Measurements from ENCODE around the gene MAST1. TPM values are rescaled to one million over a fixed set of nuclear protein-coding genes. Genes with fewer than 3 reads are reported as not detected.
"Not testable (repeated sequence)": the region's sequence is repeated elsewhere in the genome, so short reads cannot be mapped to it uniquely, and the experiment has no call there.

MAST1 gene
- total RNA-seq, 1 donor from 2014 or later: 6.5 TPM

DNA sequence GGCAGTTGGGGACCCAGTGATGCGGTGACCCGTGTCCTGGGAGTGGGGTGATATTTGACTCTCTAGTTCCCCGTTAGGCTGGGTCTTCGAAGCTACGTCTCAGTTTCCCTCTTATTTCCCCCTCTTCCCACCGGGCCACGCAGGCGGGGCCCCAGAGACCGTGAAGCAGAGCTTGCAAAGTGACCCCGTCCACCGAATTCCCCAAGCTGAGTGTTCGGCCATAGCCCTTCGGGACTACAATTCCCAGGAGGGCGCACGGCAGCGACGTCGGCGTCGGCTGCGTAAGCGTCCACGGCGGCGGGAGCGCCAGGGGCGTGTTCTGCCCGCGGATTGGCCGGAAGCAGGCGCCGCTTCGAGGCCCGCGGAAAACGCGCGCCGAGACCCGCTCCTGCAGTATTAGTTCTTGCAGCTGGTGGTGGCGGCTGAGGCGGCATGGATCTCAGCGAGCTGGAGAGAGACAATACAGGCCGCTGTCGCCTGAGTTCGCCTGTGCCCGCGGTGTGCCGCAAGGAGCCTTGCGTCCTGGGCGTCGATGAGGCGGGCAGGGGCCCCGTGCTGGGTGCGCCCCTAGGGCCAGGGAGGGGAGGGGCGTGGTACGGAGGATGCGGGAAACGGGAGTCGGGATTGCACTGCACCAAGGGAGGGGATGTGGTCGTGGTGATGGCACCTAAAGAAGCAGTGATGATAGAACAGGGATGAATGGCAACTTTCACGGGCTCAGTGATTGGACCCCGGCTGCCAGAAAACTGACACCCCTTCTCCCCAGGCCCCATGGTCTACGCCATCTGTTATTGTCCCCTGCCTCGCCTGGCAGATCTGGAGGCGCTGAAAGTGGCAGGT, 31.9 kb upstream of the MAST1 start, which contains the start of gene RNASEH2A:
TSS of gene RNASEH2A (plus strand) at position 343 of the 840 bp plus-strand sequence. CDS start at position 433, 90 bp downstream.
- peak; percentile 86 for DNase-seq (ENCODE audit: low spot score)
- Mint-ChIP-seq H3K27ac (peak within 1 kb of the TSS; percentile 84), H3K4me1 (ENCODE audit: low read depth) (peaks cover 16% of the 10 kb centered on the region), H3K9me3 (no peaks in the 10 kb centered on the region), H3K4me3 (ENCODE audit: low read depth) (peak within 1 kb of the TSS; percentile 92), H3K36me3 (ENCODE audit: low read depth) (peaks cover 17% of the 10 kb centered on the region), H3K27me3 (ENCODE audit: low read depth) (no peaks in the 10 kb centered on the region)
- intact Hi-C loops (cut with micrococcal nuclease): no loop called here

DNA sequence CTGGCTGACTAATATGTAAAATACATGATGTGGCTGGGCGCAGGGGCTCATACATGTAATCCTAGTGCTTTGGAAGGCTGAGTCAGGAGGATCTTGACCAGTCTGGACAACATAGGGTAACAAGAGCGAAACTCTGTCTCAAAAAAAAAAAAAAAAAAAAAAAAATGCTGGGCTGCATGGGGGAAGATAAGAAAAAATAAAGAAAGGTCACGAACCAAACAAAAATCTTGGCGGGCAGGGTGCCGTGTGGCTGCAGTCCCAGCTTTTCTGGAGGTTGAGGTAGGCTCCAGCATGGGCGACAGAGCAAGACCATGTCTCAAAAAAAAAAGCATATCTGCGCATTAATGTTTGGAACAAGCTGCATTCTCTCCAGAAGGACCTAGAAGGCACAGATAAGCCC, 23.2 kb upstream of the MAST1 start:
- H3K4me1 Mint-ChIP-seq (ENCODE audit: low read depth): no peaks in the 10 kb centered on the region
- peaks cover 21% of the 10 kb centered on the region for H3K36me3 Mint-ChIP-seq (ENCODE audit: low read depth)
- intact Hi-C loops (cut with micrococcal nuclease): no loop called here
- no peak for DNase-seq (ENCODE audit: low spot score)
- H3K27me3 Mint-ChIP-seq (ENCODE audit: low read depth): no peaks in the 10 kb centered on the region
- no peak overlapping the region for H3K27ac Mint-ChIP-seq
- H3K4me3 Mint-ChIP-seq (ENCODE audit: low read depth): no peak overlapping the region
- no peaks in the 10 kb centered on the region for H3K9me3 Mint-ChIP-seq

GRCh38 chr19:12817188-12817587, 21.1 kb upstream of the MAST1 start:
- H3K4me1 Mint-ChIP-seq (ENCODE audit: low read depth); H3K9me3 Mint-ChIP-seq; intact Hi-C loops (cut with micrococcal nuclease); DNase-seq (ENCODE audit: low spot score); H3K27ac Mint-ChIP-seq; H3K27me3 Mint-ChIP-seq (ENCODE audit: low read depth); H3K4me3 Mint-ChIP-seq (ENCODE audit: low read depth): not testable (repeated sequence)
- peaks cover 21% of the 10 kb centered on the region for H3K36me3 Mint-ChIP-seq (ENCODE audit: low read depth)

DNA sequence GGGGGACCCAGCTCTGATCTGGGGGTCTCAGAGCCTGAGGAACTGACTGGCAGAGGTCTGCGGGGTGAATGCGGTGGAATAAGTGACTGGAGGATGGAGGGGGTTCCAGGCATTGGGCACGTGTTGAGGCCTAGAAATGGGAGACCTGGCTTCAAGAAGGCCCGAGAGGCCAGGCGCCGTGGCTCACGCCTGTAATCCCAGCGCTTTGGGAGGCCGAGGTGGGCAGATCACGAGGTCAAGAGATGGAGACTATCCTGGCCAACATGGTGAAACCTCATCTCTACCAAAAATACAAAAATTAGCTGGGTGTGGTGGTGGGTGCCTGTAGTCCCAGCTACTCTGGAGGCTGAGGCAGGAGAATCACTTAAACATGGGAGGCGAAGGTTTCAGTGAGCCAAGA, 20.5 kb upstream of the MAST1 start:
- DNase-seq (ENCODE audit: low spot score); H3K4me3 Mint-ChIP-seq (ENCODE audit: low read depth); intact Hi-C loops (cut with micrococcal nuclease); H3K27me3 Mint-ChIP-seq (ENCODE audit: low read depth); H3K4me1 Mint-ChIP-seq (ENCODE audit: low read depth); H3K9me3 Mint-ChIP-seq; H3K27ac Mint-ChIP-seq: not testable (repeated sequence)
- peaks cover 17% of the 10 kb centered on the region for H3K36me3 Mint-ChIP-seq (ENCODE audit: low read depth)

GRCh38 chr19:12821761-12822160, 16.6 kb upstream of the MAST1 start:
- Mint-ChIP-seq H3K4me1 (ENCODE audit: low read depth) (peaks cover 6% of the 10 kb centered on the region), H3K4me3 (ENCODE audit: low read depth) (no peak overlapping the region), H3K36me3 (ENCODE audit: low read depth) (no peaks in the 10 kb centered on the region), H3K27ac (no peak overlapping the region), H3K9me3 (no peaks in the 10 kb centered on the region), H3K27me3 (ENCODE audit: low read depth) (peaks cover 8% of the 10 kb centered on the region)
- DNase-seq (ENCODE audit: low spot score): no peak
- intact Hi-C loops (cut with micrococcal nuclease): no loop called here

- H3K4me3 Mint-ChIP-seq (ENCODE audit: low read depth): no peak overlapping the region
- no peak for DNase-seq (ENCODE audit: low spot score)
- intact Hi-C loops (cut with micrococcal nuclease): no loop called here
- H3K9me3 Mint-ChIP-seq: no peaks in the 10 kb centered on the region
- H3K27ac Mint-ChIP-seq: no peak overlapping the region
- H3K36me3 Mint-ChIP-seq (ENCODE audit: low read depth): no peaks in the 10 kb centered on the region
- H3K27me3 Mint-ChIP-seq (ENCODE audit: low read depth): peaks cover 22% of the 10 kb centered on the region
- H3K4me1 Mint-ChIP-seq (ENCODE audit: low read depth): peaks cover 6% of the 10 kb centered on the region
Measured at GRCh38 chr19:12825254-12826131, 12.8 kb upstream of the MAST1 start.

GRCh38 chr19:12828494-12828893, 9.8 kb upstream of the MAST1 start:
- Mint-ChIP-seq H3K27me3 (ENCODE audit: low read depth) (peaks cover 43% of the 10 kb centered on the region), H3K4me3 (ENCODE audit: low read depth) (no peak overlapping the region), H3K36me3 (ENCODE audit: low read depth) (no peaks in the 10 kb centered on the region), H3K27ac (no peak overlapping the region), H3K4me1 (ENCODE audit: low read depth) (peaks cover 12% of the 10 kb centered on the region), H3K9me3 (no peaks in the 10 kb centered on the region)
- DNase-seq (ENCODE audit: low spot score): no peak
- intact Hi-C loops (cut with micrococcal nuclease): no loop called here

DNA sequence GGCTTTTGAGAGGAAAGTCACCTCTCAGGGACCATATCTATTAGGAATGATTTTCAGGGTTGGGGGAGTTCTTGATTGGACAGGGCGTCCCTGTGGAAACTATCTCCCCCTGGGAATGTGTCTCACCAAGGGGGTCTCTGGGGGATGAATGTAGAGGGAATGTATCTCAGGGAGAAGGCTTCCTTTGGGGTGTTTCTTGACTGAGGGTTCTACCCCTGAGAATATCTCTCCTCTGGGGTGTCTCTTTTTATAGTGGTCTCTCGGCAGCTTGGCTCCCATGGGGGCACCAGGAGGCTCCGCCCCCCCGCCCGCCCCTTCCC, 4.9 kb upstream of the MAST1 start:
- intact Hi-C loops (cut with micrococcal nuclease): no loop called here
- Mint-ChIP-seq H3K27ac (no peak overlapping the region), H3K36me3 (ENCODE audit: low read depth) (no peaks in the 10 kb centered on the region), H3K27me3 (ENCODE audit: low read depth) (peaks cover 61% of the 10 kb centered on the region), H3K4me3 (ENCODE audit: low read depth) (no peak overlapping the region), H3K4me1 (ENCODE audit: low read depth) (peaks cover 19% of the 10 kb centered on the region), H3K9me3 (no peaks in the 10 kb centered on the region)
- no peak for DNase-seq (ENCODE audit: low spot score)

- intact Hi-C loops (cut with micrococcal nuclease): no loop called here
- no peaks in the 10 kb centered on the region for H3K9me3 Mint-ChIP-seq
- peaks cover 59% of the 10 kb centered on the region for H3K27me3 Mint-ChIP-seq (ENCODE audit: low read depth)
- H3K27ac Mint-ChIP-seq: no peak overlapping the region
- peak overlapping the region; percentile 3 for H3K4me3 Mint-ChIP-seq (ENCODE audit: low read depth)
- no peaks in the 10 kb centered on the region for H3K36me3 Mint-ChIP-seq (ENCODE audit: low read depth)
- no peak for DNase-seq (ENCODE audit: low spot score)
- peaks cover 20% of the 10 kb centered on the region for H3K4me1 Mint-ChIP-seq (ENCODE audit: low read depth)
Measured at GRCh38 chr19:12833738-12834565, 4.4 kb upstream of the MAST1 start.

- Mint-ChIP-seq H3K9me3 (no peaks in the 10 kb centered on the region), H3K27ac (no peak within 1 kb of the TSS), H3K36me3 (ENCODE audit: low read depth) (no peaks in the 10 kb centered on the region), H3K27me3 (ENCODE audit: low read depth) (peaks cover 63% of the 10 kb centered on the region), H3K4me1 (ENCODE audit: low read depth) (peaks cover 26% of the 10 kb centered on the region), H3K4me3 (ENCODE audit: low read depth) (peak within 1 kb of the TSS; percentile 3)
- intact Hi-C loops (cut with micrococcal nuclease): no loop called here
- no peak for DNase-seq (ENCODE audit: low spot score)
Measured at GRCh38 chr19:12834566-12834943, 3.8 kb upstream of the MAST1 start, which contains the start of gene RTBDN. Gene RTBDN (minus strand): TSS chr19:12834579. CDS start chr19:12829979, 4,600 bp downstream.

GRCh38 chr19:12834976-12835757, 3.1 kb upstream of the MAST1 start:
- peaks cover 62% of the 10 kb centered on the region for H3K27me3 Mint-ChIP-seq (ENCODE audit: low read depth)
- H3K36me3 Mint-ChIP-seq (ENCODE audit: low read depth): no peaks in the 10 kb centered on the region
- H3K4me1 Mint-ChIP-seq (ENCODE audit: low read depth): peaks cover 27% of the 10 kb centered on the region
- DNase-seq (ENCODE audit: low spot score): no peak
- no peaks in the 10 kb centered on the region for H3K9me3 Mint-ChIP-seq
- intact Hi-C loops (cut with micrococcal nuclease): loop anchor here (5.0 kb wide), 2 partner anchors 177 to 262 kb away; no protein-coding TSS in a partner anchor
- no peak overlapping the region for H3K4me3 Mint-ChIP-seq (ENCODE audit: low read depth)
- no peak overlapping the region for H3K27ac Mint-ChIP-seq

GRCh38 chr19:12836529-12836863, 1.8 kb upstream of the MAST1 start:
- Mint-ChIP-seq H3K4me1 (ENCODE audit: low read depth) (peaks cover 37% of the 10 kb centered on the region), H3K4me3 (ENCODE audit: low read depth) (no peak overlapping the region), H3K36me3 (ENCODE audit: low read depth) (no peaks in the 10 kb centered on the region), H3K27ac (no peak overlapping the region), H3K27me3 (ENCODE audit: low read depth) (peaks cover 65% of the 10 kb centered on the region), H3K9me3 (no peaks in the 10 kb centered on the region)
- intact Hi-C loops (cut with micrococcal nuclease): loop anchor here (5.0 kb wide), 2 partner anchors 176 to 261 kb away; no protein-coding TSS in a partner anchor
- DNase-seq (ENCODE audit: low spot score): no peak

Data from activated T-helper 2 cell treated with anti-CD3 and anti-CD28 coated beads, Interferon-gamma antibody, Interleukin-2, Interleukin-4, amounts not matched to agents 10 μg/mL and 5 μg/mL and 100 μg/mL, durations not matched to agents 14 hours and 24 hours and 36 hours (primary cell).